ENCODE results near the gene FZD8.

- no peak for TF ChIP-seq EZH2 (IDR thresholded peaks at IDR 0.05)
- no peak for TF ChIP-seq EGR1 (IDR thresholded peaks at IDR 0.05; ENCODE audit: low read depth)
- TF ChIP-seq CEBPB (IDR thresholded peaks at IDR 0.05; ENCODE audit: low read depth): no peak
- TF ChIP-seq SRF (IDR thresholded peaks at IDR 0.05; ENCODE audit: low read depth): no peak
- no peak for TF ChIP-seq CTCF (IDR thresholded peaks at IDR 0.05 in 2 of 3, conservative IDR thresholded peaks at IDR 0.05 in 1 of 3; ENCODE audit: borderline replicate concordance in 1 of 3, insufficient read depth in 1 of 3, low read depth in 2 of 3, low read length in 2 of 3)
- no peak for TF ChIP-seq POLR2A (IDR thresholded peaks at IDR 0.05; ENCODE audit: borderline replicate concordance, extremely low read depth, insufficient read depth, insufficient read length)
- TF ChIP-seq FOSL1 (IDR thresholded peaks at IDR 0.05; ENCODE audit: low read depth): no peak
Measured at GRCh38 chr10:35612385-35613106, 29.6 kb downstream of the FZD8 start.

All from HCT116 (cell line).